ENCODE results near the gene TTR.

Gene TTR

GRCh38 chr18:31581498-31582197, 10.0 kb upstream of the TTR start:
- DNase-seq (ENCODE audit: extremely low spot score), result no peak
- POLR2A ChIA-PET, result no interaction called here
- TF ChIP-seq CTCF (IDR thresholded peaks at IDR 0.05; ENCODE audit: control extremely low read depth, extremely low read depth, low read depth, missing control alignments), result no peak
- CTCF ChIA-PET, result no interaction called here

GRCh38 chr18:31583185-31583854, 8.4 kb upstream of the TTR start:
- ChIA-PET POLR2A (no interaction called here), CTCF (no interaction called here)
- no peak for DNase-seq (ENCODE audit: extremely low spot score)
- no peak for TF ChIP-seq CTCF (IDR thresholded peaks at IDR 0.05; ENCODE audit: control extremely low read depth, extremely low read depth, low read depth, missing control alignments)

GRCh38 chr18:31585991-31586390, 5.7 kb upstream of the TTR start:
- DNase-seq (ENCODE audit: extremely low spot score), result no peak
- TF ChIP-seq CTCF (IDR thresholded peaks at IDR 0.05; ENCODE audit: control extremely low read depth, extremely low read depth, low read depth, missing control alignments), result no peak
- ChIA-PET CTCF (interaction anchor here (1.0 to 1.4 kb wide), 3 partner anchors 10 to 30 kb away, joined by 3 to 4 read pairs (median 3); no protein-coding TSS in a partner anchor), POLR2A (no interaction called here)

GRCh38 chr18:31586616-31587015, 5.1 kb upstream of the TTR start:
- ChIA-PET CTCF (interaction anchor here (0.7 to 1.4 kb wide), 4 partner anchors 8 to 30 kb away, joined by 3 to 4 read pairs (median 3); no protein-coding TSS in a partner anchor), POLR2A (no interaction called here)
- no peak for DNase-seq (ENCODE audit: extremely low spot score)
- TF ChIP-seq CTCF (IDR thresholded peaks at IDR 0.05; ENCODE audit: control extremely low read depth, extremely low read depth, low read depth, missing control alignments), result no peak

- no peak for TF ChIP-seq CTCF (IDR thresholded peaks at IDR 0.05; ENCODE audit: control extremely low read depth, extremely low read depth, low read depth, missing control alignments)
- CTCF ChIA-PET, result interaction anchor here (0.7 kb wide), 1 partner anchor 9 kb away, joined by 3 read pairs; no protein-coding TSS in a partner anchor
Observed at GRCh38 chr18:31587529-31587928, 4.1 kb upstream of the TTR start.

GRCh38 chr18:31590570-31590969, 1.1 kb upstream of the TTR start:
- DNase-seq (ENCODE audit: extremely low spot score), result no peak
- CTCF ChIA-PET, result interaction anchor here (1.6 kb wide), 2 partner anchors 14 to 18 kb away, joined by 5 read pairs; no protein-coding TSS in a partner anchor
- no peak for TF ChIP-seq CTCF (IDR thresholded peaks at IDR 0.05; ENCODE audit: control extremely low read depth, extremely low read depth, low read depth, missing control alignments)
- POLR2A ChIA-PET, result no interaction called here

More at GRCh38 chr18:31587529-31587928, 4.1 kb upstream of the TTR start:
- DNase-seq (ENCODE audit: extremely low spot score), result no peak
- POLR2A ChIA-PET, result no interaction called here
